Measurements from ENCODE around the gene SLC27A2.

DNA sequence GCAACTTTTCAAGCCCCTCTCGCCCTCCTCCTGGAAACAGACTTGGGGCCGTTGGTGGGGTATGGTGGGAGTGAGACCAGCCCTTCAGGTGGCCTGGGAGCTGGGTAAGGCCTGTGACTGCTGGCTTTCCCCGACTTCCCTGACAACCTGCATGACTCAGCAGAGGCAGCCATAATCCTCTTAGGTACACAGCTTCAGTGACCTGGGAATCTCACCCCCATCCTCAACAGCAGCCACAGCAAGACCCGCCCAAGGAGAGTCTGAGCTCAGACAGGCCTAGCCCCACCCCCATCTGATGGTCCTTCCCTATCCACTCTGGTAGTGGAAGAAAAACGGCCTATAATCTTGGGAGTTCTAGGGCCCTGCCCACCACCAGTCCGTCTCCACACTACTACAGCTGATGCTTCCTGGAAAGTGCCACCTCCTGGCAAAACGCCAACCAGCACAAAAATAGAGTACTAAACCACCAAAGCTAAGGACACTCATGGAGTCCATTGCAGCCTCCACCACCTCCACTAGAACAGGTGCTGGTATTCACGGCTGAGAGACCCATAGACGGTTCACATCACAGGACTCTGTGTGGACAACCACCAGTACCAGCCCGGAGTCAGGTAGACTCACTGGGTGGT lies 13.1 kb upstream of the SLC27A2 start:
- no peak for TF ChIP-seq EZH2 (IDR thresholded peaks at IDR 0.05; ENCODE audit: low read length, unreplicated experiment)
- TF ChIP-seq, protein P1, sequence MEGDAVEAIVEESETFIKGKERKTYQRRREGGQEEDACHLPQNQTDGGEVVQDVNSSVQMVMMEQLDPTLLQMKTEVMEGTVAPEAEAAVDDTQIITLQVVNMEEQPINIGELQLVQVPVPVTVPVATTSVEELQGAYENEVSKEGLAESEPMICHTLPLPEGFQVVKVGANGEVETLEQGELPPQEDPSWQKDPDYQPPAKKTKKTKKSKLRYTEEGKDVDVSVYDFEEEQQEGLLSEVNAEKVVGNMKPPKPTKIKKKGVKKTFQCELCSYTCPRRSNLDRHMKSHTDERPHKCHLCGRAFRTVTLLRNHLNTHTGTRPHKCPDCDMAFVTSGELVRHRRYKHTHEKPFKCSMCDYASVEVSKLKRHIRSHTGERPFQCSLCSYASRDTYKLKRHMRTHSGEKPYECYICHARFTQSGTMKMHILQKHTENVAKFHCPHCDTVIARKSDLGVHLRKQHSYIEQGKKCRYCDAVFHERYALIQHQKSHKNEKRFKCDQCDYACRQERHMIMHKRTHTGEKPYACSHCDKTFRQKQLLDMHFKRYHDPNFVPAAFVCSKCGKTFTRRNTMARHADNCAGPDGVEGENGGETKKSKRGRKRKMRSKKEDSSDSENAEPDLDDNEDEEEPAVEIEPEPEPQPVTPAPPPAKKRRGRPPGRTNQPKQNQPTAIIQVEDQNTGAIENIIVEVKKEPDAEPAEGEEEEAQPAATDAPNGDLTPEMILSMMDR (conservative IDR thresholded peaks at IDR 0.05; ENCODE audit: low read depth, low read length), result no peak

All from PC-3 (cell line).